GM12891 (cell line): ENCODE data around the gene SLC37A1.

Experiments used
- DNase-seq: peaks from one replicate; pipeline ENCODE4 v3.0.0; 2011; ENCODE audit warnings: low spot score; ENCODE audit not compliant: insufficient read length
- FAIRE-seq: peaks from 2 replicates; lab custom pipeline; 2011; peaks lifted over from hg19 to GRCh38; lab: Jason Lieb, UNC
- PAX5 ChIP-seq: IDR thresholded peaks from 2 replicates; pipeline ENCODE4 v1.6.1; 2011; ENCODE audit warnings: low read length, moderate library complexity, mild to moderate bottlenecking; ENCODE audit not compliant: insufficient read depth, severe bottlenecking
- POLR2A ChIP-seq: IDR thresholded peaks from 2 replicates; pipeline ENCODE4 v1.6.1; 2011; ENCODE audit warnings: low read depth, low read length, control low read depth
- POLR2AphosphoS5 ChIP-seq: IDR thresholded peaks from 2 replicates; pipeline ENCODE4 v1.6.1; 2011; ENCODE audit warnings: low read depth, low read length, control low read depth
- POU2F2 ChIP-seq: IDR thresholded peaks from 2 replicates; pipeline ENCODE4 v1.6.1; 2011; ENCODE audit warnings: low read depth, mild to moderate bottlenecking, control low read depth, low read length, moderate library complexity
- SPI1 ChIP-seq: IDR thresholded peaks from 2 replicates; pipeline ENCODE4 v1.6.1; 2011; ENCODE audit warnings: low read depth, low read length, control low read depth
- TAF1 ChIP-seq: IDR thresholded peaks from 2 replicates; pipeline ENCODE4 v1.6.1; 2011; ENCODE audit warnings: low read depth, low read length, control low read depth

The SLC37A1 gene

DNA sequence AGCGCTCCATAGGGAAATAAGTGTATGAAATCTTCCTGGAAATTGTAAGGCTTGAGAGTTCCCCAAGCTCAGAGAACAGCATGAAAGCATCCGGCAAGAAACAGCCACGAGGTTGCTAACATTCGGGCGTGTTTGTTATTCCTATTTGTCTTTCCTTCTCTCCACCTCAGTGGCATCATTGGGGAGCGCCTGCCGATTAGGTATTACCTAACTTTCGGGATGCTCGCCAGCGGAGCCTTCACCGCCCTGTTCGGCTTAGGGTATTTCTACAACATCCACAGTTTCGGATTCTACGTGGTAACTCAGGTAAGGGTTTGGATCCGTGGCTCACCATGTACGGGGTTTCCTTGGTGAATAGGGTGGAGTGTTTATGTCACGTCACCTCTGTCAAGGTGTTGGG is 25.7 kb downstream of the SLC37A1 start:
- TF ChIP-seq POU2F2 (no peak), SPI1 (no peak), POLR2A (no peak), POLR2AphosphoS5 (no peak), TAF1 (no peak), PAX5 (no peak)
- no peak for FAIRE-seq
- DNase-seq: no peak

DNA sequence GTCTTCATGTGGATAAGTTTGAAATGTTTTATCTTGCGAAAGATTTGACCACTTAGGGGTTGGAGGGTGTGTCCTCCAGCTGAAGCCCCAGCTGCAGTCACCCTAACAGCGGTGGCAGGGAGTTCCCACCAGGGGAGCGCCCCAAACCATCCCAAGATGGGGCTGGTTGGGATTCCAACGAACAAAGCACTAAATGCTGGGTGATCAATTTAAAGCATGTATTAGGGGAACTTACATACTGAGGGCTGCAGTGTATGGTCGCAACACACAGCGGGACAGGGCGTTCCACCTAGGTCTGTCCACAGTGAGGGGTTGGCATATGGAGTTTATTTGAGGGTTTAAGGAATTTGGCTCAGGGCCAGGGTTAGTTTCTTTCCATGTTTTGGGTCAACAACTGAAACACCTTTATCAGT is 26.3 kb downstream of the SLC37A1 start:
- TF ChIP-seq SPI1 (no peak), POLR2AphosphoS5 (no peak), PAX5 (no peak), TAF1 (no peak), POU2F2 (no peak), POLR2A (no peak)
- DNase-seq (no peak), FAIRE-seq (no peak)

DNA sequence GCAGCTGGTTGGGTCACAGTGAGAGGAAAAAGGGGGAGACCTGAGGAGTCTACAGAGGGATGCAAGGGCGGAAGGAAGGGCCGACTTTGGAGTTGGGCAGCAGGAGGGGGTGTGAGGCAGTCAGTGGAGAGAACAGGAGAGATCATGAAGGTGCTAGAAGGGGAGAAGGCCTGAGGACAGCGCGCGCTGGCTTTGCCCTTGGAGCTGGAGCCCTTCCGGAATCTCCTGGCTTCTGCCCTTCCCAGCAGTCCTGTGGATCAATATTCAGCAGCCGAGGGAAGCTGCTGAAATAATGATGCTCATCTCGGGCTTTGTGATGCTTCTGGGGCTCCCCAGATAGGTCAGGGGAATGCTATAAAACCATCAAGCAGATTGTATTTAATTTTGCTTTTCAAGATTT is 26.7 kb downstream of the SLC37A1 start:
- TF ChIP-seq POU2F2 (no peak), PAX5 (no peak), SPI1 (no peak), POLR2AphosphoS5 (no peak), TAF1 (no peak), POLR2A (no peak)
- no peak for DNase-seq
- FAIRE-seq: no peak

DNA sequence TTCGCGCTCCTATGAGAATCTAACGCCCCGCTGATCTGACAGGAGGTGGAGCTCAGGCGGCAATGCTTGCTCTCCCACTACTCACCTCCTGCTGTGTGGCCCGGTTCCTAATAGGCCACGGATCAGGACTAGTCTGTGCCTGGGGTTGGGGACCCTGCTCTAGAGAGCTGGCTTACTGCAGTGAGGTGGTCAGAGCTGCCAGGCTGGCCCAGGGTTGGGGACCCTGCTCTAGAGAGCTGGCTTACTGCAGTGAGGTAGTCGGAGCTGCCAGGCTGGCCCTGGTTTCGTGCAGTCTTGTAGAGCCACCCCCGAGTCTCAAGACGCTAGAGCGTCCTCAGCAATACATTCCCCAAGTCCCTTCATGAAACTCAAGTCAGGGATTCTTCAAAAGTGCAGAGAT is 27.5 kb downstream of the SLC37A1 start:
- no peak for TF ChIP-seq POU2F2
- no peak for TF ChIP-seq POLR2A
- no peak for TF ChIP-seq POLR2AphosphoS5
- no peak for TF ChIP-seq SPI1
- no peak for TF ChIP-seq TAF1
- TF ChIP-seq PAX5: no peak
- FAIRE-seq: no peak
- no peak for DNase-seq

DNA sequence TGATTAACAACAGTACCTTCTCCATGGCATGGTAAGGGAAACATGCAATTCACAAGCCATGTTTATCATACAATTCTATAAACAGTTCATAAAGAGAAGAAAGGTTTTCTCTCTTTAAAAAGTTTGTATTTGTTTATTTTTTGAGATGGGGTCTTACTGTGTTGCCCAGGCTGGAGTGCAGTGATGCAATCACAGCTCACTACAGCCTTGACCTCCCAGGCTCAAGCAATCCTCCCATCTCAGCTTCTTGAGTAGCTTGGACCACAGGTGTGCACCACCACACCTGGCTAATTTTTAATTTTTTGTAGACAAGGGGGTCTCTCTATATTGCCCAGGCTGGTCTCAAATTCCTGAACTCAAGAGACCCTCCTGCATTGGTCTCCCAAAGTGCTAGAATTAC is 28.0 kb downstream of the SLC37A1 start:
- DNase-seq (no peak), FAIRE-seq (no peak)
- TF ChIP-seq POLR2AphosphoS5: no peak
- TF ChIP-seq PAX5: no peak
- TF ChIP-seq SPI1: no peak
- no peak for TF ChIP-seq POLR2A
- no peak for TF ChIP-seq TAF1
- TF ChIP-seq POU2F2: no peak

DNA sequence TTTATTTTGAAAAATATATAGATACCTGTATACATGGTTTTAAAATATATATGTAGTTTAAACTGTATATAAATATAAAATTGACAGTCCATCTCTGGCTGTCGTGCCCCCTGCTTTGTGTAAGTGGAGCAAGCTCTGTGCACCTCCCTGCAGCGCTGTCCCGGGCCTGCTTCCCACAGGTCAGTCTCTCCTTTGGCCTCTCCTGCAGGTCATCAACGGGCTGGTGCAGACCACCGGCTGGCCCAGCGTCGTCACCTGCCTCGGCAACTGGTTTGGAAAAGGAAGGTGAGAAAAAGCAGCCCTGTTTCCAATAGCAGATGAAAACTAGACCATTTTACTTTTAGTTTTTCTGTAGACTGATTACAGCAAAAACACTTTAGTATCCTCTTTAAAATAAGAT is 28.5 kb downstream of the SLC37A1 start:
- TF ChIP-seq PAX5 (no peak), POLR2AphosphoS5 (no peak), POLR2A (no peak), TAF1 (no peak), POU2F2 (no peak), SPI1 (no peak)
- no peak for DNase-seq
- FAIRE-seq: no peak

DNA sequence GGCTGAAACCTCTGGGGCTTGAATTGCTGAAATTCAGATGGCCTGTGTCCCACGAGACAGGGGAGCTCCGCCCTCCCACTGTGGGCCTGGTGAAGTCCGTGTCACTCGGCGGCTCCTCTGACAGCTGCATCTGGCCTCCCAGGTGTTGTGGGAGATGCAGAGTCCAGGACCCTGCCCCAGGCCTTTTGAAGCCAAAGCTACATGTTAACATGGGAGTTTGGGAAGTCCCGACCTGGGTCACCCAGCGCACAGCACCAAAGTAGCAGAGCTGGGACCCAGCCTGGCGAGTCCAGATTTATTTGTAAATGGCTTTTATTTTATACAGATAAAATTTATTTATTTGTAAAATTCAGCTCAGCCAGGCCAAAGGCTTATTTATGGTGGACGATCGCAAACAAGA is 28.9 kb downstream of the SLC37A1 start:
- DNase-seq: no peak
- no peak for TF ChIP-seq SPI1
- no peak for TF ChIP-seq POLR2AphosphoS5
- no peak for TF ChIP-seq PAX5
- TF ChIP-seq POU2F2: no peak
- TF ChIP-seq TAF1: no peak
- no peak for TF ChIP-seq POLR2A
- FAIRE-seq: no peak

DNA sequence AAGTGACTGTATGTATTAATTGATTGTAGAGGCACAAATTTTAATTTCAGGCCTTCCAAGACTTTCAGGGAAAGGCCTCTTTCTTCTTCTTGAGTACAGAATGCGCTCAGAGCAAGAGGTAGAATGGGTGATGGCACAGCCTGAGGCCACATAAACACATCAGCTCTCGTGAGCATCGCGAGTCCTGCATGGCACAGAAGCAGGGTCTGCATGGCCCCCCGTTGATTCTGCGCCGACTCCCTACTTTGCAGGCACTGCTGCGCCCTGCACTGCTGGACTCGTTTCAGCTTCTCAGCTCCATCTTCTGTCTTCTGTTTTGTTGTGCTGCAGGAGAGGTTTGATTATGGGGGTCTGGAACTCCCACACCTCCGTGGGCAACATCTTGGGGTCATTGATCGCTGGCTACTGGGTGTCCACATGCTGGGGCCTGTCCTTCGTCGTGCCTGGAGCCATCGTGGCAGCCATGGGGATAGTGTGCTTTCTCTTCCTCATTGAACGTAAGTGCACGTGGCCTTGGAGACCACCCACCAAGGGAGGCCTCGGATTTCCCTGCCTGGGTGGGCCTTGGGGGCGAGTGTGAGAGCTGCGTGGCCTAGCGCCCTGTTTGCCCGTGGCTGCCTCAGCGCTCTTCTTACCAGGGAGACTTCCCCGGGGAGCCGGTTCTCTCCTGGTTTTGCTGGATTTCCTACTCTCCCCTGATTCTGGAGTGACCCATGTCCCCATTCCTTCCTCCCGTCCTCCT is 29.6 kb downstream of the SLC37A1 start:
- DNase-seq (no peak), FAIRE-seq (no peak)
- TF ChIP-seq POLR2A (no peak), PAX5 (no peak), TAF1 (no peak), POLR2AphosphoS5 (no peak), SPI1 (no peak), POU2F2 (no peak)

DNA sequence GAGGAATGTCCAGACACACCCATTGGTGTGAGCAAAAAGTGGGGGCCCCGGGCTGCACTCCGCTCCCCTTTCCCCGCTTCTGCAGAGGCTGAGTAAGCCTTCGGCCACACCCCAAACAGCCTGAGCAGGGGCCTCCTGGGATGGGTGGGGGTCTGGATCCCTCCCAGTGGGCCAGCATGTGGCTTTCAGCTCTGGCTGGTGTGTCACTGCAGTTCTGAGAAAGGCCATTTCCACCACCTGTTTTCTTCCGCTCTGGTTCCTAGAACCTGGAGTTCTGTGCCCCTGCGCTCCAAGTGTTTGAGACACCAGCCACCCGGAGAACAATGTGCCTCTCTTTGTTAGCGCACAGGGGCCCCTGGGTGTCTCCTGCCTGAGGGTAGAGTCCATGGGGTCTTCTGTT is 30.9 kb downstream of the SLC37A1 start:
- TF ChIP-seq POLR2AphosphoS5 (no peak), SPI1 (no peak), POU2F2 (no peak), POLR2A (no peak), PAX5 (no peak), TAF1 (no peak)
- no peak for DNase-seq
- no peak for FAIRE-seq

DNA sequence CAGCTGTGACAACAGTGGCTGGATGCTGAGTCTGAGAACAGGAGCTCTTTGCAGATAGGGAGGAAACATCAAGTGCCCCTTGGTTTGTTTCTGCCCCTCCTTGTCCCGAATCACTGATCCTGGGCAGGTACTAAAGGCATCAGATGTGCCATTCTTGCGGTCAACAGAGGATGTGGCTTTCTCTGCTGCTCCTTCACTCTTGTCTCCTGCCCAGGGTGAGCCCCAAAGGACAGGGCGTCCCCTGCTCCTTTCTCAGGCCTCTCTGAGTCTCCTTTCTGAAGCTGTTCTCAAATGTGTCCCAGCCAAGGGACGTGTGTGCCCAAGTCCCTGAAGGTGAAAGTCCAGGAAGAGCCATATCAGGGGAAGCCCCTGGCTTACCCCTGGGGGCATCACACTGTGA is 31.7 kb downstream of the SLC37A1 start:
- TF ChIP-seq POLR2AphosphoS5: no peak
- no peak for DNase-seq
- no peak for FAIRE-seq
